Glutamatergic neuron (in vitro differentiated cells): ENCODE measurements around the gene MCM5. TPM values are rescaled to one million over a fixed set of nuclear protein-coding genes. Genes with fewer than 3 reads are reported as not detected.

Experiments used
- DNase-seq: peaks from one replicate; pipeline ENCODE4 v3.0.0; 2022
- H3K27ac Mint-ChIP-seq: one replicate; pipeline ENCODE4 v1.8.0; 2020; ENCODE audit warnings: mild to moderate bottlenecking, mixed read lengths, inconsistent platforms; ENCODE audit not compliant: unreplicated experiment
- H3K27me3 Mint-ChIP-seq: one replicate; pipeline ENCODE4 v1.8.0; 2020; ENCODE audit warnings: mild to moderate bottlenecking, moderate library complexity, mixed read lengths, inconsistent platforms; ENCODE audit not compliant: unreplicated experiment
- H3K36me3 Mint-ChIP-seq: one replicate; pipeline ENCODE4 v1.8.0; 2020; ENCODE audit warnings: mild to moderate bottlenecking, mixed read lengths, inconsistent platforms; ENCODE audit not compliant: unreplicated experiment
- H3K4me1 Mint-ChIP-seq: one replicate; pipeline ENCODE4 v1.8.0; 2020; ENCODE audit warnings: mild to moderate bottlenecking, low read depth, mixed read lengths, inconsistent platforms; ENCODE audit not compliant: unreplicated experiment
- H3K4me3 Mint-ChIP-seq: one replicate; pipeline ENCODE4 v1.8.0; 2020; ENCODE audit warnings: mild to moderate bottlenecking, mixed read lengths, inconsistent platforms; ENCODE audit not compliant: unreplicated experiment
- H3K9me3 Mint-ChIP-seq: one replicate; pipeline ENCODE4 v1.8.0; 2020; ENCODE audit warnings: mild to moderate bottlenecking, moderate library complexity, mixed read lengths, inconsistent platforms; ENCODE audit not compliant: unreplicated experiment
- CTCF ChIP-seq: fragments of 200-600 bp; sonication (generic); IDR thresholded peaks from one replicate; pipeline ENCODE4 v1.5.0; 2021; ENCODE audit not compliant: partially characterized antibody, unreplicated experiment
- total RNA-seq: library from RNA; stranded (reverse); fragmentation: NEBNext Ultra II Directional; extraction: Animal tissue kit (Norgen Biotek cat#: 25700); gene quantifications from one replicate; pipeline ENCODE4 v1.2.1, GENCODE V29; 2021; ENCODE audit not compliant: unreplicated experiment

Gene MCM5
- total RNA-seq, 1 donor from 2014 or later, result 28.3 TPM

DNA sequence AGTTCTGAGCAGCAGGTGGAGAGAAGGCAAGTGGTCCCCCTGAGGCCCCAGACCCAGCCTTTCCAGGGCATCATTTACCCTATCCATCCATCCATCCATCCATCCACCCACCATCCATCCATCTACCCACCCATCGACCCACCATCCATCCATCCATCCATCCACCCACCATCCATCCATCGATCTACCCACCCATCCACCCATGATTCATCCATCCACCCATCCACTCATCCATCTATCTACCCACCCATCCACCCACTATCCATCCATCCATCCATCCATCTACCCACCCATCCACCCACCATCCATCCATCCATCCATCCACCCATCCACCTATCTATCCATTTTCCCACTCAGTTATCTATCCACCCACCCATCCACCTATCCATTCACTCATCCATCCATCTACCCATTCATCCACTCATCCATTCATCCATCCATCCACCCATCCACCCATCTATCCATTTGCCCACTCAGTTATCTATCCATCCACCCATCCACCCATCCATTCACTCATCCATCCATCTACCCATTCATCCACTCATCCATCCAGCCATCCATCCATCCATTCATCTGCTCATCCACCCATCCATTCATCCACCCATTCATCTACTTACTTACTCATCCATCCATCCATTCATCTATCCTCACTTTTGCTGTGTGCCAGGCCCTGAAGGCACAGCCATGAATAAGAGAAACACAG lies 63.4 kb downstream of the MCM5 start:
- Mint-ChIP-seq H3K4me1 (peaks cover 13% of the 10 kb centered on the region), H3K27ac (no peak overlapping the region), H3K36me3 (no peaks in the 10 kb centered on the region), H3K9me3 (peaks cover 2% of the 10 kb centered on the region), H3K4me3 (no peak overlapping the region), H3K27me3 (peaks cover 2% of the 10 kb centered on the region)
- TF ChIP-seq CTCF, result no peak
- no peak for DNase-seq

DNA sequence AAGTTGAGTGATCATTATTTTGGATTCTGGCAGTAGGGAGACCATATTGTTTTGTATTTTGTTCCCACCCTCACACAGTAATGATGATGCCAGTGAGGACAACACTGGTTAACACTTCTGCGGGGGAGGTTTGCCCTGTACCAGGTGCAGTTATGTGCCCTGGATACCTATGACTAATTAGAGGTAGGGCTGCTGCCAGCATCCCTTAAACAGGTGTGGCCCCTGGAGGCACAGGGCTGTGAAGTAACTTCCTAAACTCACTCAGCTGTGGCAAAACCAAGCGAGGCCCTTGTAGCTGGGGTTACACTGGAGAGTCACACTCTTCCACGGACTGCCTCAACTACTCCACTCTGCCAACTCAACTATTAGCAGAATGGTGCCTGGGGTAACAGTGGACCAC lies 64.5 kb downstream of the MCM5 start:
- peaks cover 11% of the 10 kb centered on the region for H3K4me1 Mint-ChIP-seq
- no peak overlapping the region for H3K4me3 Mint-ChIP-seq
- TF ChIP-seq CTCF, result no peak
- peaks cover 2% of the 10 kb centered on the region for H3K27me3 Mint-ChIP-seq
- no peaks in the 10 kb centered on the region for H3K36me3 Mint-ChIP-seq
- H3K9me3 Mint-ChIP-seq, result peaks cover 2% of the 10 kb centered on the region
- H3K27ac Mint-ChIP-seq, result no peak overlapping the region
- DNase-seq, result no peak

- DNase-seq, result no peak
- Mint-ChIP-seq H3K27me3 (peaks cover 2% of the 10 kb centered on the region), H3K4me1 (peaks cover 11% of the 10 kb centered on the region), H3K4me3 (no peak overlapping the region), H3K9me3 (peaks cover 2% of the 10 kb centered on the region), H3K27ac (no peak overlapping the region), H3K36me3 (no peaks in the 10 kb centered on the region)
- TF ChIP-seq CTCF, result no peak
Measured at GRCh38 chr22:35465109-35465701, 65.3 kb downstream of the MCM5 start.

- no peak for TF ChIP-seq CTCF
- H3K27me3 Mint-ChIP-seq, result peaks cover 2% of the 10 kb centered on the region
- no peak overlapping the region for H3K4me3 Mint-ChIP-seq
- H3K36me3 Mint-ChIP-seq, result no peaks in the 10 kb centered on the region
- H3K27ac Mint-ChIP-seq, result peak overlapping the region; percentile 92
- peaks cover 4% of the 10 kb centered on the region for H3K9me3 Mint-ChIP-seq
- peak; percentile 66 for DNase-seq
- peaks cover 11% of the 10 kb centered on the region for H3K4me1 Mint-ChIP-seq
Measured at GRCh38 chr22:35467681-35468434, 67.9 kb downstream of the MCM5 start.
